NOMO-1 (cell line): ENCODE results near the gene C16orf89.

Experiments
- DNase-seq, 2 experiments: peaks; one replicate each; lab custom pipeline; 2025; ENCODE audit not compliant: unreplicated experiment in 2 of 2; lab: John Stamatoyannopoulos, UW

Gene C16orf89

GRCh38 chr16:5006348-5007193 lies 59.2 kb downstream of the C16orf89 start:
- no peak for DNase-seq

GRCh38 chr16:5005916-5006315 lies 59.8 kb downstream of the C16orf89 start:
- DNase-seq, result no peak

- no peak for DNase-seq
Measured at GRCh38 chr16:5004311-5004710, 61.4 kb downstream of the C16orf89 start.

- DNase-seq, result no peak
Measured at GRCh38 chr16:5003828-5004227, 61.9 kb downstream of the C16orf89 start.

- no peak for DNase-seq
Measured at GRCh38 chr16:5003211-5003610, 62.5 kb downstream of the C16orf89 start.

GRCh38 chr16:5002699-5003143 lies 63.0 kb downstream of the C16orf89 start:
- no peak for DNase-seq

GRCh38 chr16:5001986-5002385 lies 63.8 kb downstream of the C16orf89 start:
- DNase-seq, result no peak

- DNase-seq, result peak in 1 of 2 experiments; percentile 13
Measured at GRCh38 chr16:5001571-5001970, 64.2 kb downstream of the C16orf89 start.

- DNase-seq, result no peak
Measured at GRCh38 chr16:5000573-5001001, 65.2 kb downstream of the C16orf89 start.

- no peak for DNase-seq
Measured at GRCh38 chr16:4994719-4995434, 70.9 kb downstream of the C16orf89 start.
